HG03378 (cell line): ENCODE measurements around the gene KCNE3.
"Not testable (repeated sequence)": the region's sequence is repeated elsewhere in the genome, so short reads cannot be mapped to it uniquely, and the experiment has no call there.

Source experiments
- ATAC-seq: cut with Tn5 transposase; IDR thresholded peaks from one replicate; pipeline ENCODE4 v1.9.1; 2021; ENCODE audit warnings: mild to moderate bottlenecking, moderate library complexity; ENCODE audit not compliant: unreplicated experiment

The KCNE3 gene

GRCh38 chr11:74444173-74444826 lies 23.0 kb downstream of the KCNE3 start:
- ATAC-seq, result no peak

DNA sequence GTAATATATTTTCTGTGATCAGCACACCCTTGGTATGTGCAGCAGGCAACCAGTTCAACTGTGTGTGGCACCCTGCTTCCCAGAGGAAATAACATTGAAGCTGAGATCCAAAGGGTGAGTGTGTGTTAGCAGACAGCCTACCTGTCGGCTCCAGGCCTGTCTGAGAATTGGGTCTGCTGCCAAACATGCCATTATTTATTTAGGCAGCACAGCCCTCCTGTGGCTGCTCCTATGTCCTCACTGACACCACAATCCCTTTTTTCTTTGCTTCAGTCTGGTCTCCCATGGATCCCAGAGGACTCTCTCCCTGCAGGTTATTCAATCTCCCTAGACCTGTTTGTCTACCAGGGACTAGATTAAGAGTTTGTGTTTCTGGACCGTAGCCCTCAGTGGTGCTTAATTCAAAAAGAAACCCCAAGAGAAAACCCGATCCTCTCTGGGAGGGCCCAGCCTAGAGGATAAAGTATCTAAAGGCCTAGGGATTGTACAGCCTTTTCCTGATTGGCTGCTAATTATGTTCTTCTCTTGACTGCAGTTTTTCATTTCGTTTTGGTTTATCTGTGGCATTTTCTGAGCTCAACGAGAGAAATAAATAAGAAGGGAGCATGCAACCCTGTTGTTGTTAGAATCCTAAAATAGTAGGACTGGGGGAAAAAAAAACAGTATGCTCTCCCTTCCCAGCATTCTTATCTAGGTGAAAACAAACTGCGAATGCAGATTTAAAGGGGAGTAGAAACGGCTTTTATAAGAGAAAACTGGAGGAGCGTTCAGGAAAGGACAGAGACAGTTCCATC lies 24.1 kb downstream of the KCNE3 start:
- no peak for ATAC-seq

DNA sequence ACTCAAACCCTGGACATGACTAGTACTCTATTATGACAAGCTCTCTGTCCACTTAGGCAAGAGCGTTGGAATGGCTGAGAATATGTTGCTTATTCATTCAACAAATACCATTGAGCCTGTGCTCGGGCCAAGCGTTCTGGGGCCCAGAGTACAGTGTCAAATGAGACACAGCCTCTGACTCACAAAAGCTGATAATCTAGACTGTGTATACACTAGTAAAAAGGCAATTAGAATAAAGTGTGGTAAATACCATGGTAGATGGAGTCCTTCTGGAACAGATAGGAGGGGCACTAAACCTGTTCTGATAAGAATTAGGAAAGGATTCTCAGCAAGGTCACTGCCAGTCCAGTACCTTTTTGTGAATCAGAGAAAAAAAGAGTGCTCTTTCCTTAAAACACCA lies 24.7 kb downstream of the KCNE3 start:
- ATAC-seq, result no peak

GRCh38 chr11:74438681-74439080 lies 28.7 kb downstream of the KCNE3 start:
- ATAC-seq, result no peak

DNA sequence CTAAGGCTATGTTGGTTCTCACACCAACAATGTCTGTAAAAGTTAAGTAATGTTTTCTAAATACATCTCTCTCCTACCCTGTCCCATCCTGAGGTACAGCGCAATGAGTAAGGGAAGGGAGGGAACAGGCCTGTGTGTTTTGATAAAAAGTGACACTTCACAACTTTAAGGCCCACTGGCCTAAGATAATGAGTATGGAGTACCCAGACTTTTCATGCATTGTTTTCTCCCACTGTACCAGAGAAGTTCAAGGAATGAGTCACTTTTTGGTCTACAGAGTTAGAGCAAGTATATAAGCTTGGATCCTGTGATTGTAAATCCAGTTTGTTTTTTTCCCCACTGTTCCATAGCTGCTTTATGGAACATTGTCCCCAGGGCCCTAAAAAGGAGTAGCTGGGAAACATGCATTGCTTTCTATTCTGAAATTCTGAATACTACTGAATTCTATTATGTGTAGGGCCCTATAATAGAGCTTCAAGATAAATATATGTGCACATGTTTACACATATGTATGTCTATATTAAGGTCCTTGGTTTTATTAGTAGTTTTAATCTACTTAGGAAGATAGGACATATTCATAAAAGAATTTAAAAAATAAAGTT lies 29.8 kb downstream of the KCNE3 start:
- ATAC-seq, result no peak

DNA sequence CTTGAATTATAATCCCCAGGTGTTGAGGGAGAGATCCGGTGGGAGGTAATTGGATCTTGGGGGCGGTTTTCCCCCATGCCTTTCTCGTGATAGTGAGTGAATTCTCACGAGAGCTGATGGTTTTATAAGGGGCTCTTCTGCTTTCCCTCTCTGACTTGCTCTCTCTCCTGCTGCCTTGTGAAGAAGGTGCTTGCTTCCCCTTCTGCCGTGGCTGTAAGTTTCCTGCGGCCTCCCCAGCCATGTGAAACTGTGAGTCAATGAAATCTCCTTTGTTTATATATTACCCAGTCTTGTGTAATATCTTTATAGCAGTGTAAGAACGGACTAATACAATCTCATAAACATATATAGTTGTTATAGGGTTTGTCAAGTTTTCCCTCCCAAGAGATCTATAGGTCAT lies 32.8 kb downstream of the KCNE3 start:
- no peak for ATAC-seq

DNA sequence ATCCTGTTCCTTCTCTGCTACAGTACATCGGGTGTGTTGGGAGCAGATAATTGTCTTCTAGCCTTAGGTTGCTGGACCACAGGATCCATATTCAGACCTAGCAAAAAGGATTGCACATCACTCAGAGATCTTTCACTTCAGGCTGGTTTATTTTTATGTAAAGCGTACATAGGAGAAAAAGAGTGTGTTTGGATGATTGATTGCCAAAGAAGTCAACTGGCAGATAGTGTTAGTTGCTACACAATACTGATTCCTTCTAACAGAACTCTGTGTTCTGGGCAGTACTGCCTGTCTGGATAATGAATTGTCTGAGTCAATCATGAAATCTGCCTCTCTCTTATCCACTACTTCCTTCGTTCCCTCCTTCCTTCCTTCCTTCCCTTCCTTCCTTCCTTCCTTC lies 38.1 kb downstream of the KCNE3 start:
- ATAC-seq, result no peak

GRCh38 chr11:74427384-74427886 lies 39.9 kb downstream of the KCNE3 start:
- ATAC-seq, result no peak

- no peak for ATAC-seq
Observed at GRCh38 chr11:74425100-74425499, 42.2 kb downstream of the KCNE3 start.

- no peak for ATAC-seq
Observed at GRCh38 chr11:74418509-74418895, 48.8 kb downstream of the KCNE3 start.

DNA sequence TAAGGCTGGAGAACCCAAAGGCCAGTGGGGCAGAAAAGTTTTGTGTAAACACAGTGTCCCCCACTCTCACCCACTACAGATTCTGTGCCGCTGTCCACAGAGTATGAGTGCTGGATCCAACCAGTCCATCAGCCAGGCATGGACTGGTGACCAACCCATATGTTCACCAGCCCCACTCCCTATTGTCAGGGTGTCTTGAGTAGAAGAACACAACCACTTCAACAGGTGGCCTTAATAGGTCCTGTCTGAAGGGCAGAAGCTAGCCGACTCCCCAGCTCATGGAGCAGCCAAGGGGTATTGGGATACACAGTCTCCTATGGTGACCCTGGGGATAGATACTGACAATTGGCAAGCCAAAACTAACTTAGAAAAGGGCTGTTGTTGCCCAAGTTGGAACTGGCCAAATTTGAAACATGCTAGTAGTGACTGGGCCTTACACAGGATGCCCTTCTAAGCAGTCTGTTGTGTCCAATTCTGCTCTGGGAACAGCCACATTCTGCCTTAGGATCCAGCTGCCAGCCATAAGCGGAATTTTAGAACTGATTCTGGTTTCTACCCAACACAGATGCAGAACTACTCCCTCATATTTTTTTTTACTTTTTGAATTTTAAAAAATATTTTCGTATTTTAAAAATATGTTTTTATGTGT lies 49.4 kb downstream of the KCNE3 start:
- ATAC-seq, result no peak

DNA sequence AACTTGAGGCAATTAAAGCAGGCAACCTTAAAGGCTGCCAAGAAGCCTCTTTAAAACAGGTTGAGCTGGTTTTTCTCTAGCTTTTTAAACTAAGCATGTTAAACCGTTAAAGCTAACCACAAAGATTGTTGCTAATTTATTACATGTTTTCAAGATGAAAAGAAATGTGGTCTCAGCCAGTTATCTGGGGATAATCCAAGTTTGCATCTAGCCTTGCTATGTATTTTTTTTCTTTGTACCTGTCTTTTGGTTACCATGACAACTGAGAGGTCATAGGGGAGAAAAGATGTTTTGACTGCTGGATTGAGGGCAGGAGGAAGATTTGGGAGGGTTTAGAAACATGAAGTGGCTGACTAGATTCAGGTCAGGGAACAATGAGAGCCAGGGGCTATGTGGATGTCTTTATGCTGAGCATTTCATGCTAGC lies 50.0 kb downstream of the KCNE3 start:
- no peak for ATAC-seq

DNA sequence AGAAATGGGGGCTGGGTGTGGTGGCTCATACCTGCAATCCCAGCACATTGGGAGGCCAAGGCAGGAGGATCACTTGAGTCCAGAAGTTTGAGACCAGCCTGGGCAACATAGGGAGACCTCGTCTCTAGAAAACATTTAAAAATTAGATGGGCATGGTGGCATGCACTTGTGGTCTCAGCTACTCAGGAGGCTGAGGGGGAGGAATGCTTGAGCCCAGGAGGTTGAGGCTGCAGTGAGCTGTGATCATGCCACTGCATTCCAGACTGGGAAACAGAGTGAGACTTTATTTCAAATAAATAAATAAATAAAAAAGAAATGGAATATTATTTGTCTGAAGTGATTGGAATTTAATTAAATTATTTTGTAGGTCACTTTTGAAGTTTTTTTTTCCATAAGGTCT lies 50.4 kb downstream of the KCNE3 start:
- ATAC-seq, result not testable (repeated sequence)

GRCh38 chr11:74412733-74413359 lies 54.5 kb downstream of the KCNE3 start:
- no peak for ATAC-seq

DNA sequence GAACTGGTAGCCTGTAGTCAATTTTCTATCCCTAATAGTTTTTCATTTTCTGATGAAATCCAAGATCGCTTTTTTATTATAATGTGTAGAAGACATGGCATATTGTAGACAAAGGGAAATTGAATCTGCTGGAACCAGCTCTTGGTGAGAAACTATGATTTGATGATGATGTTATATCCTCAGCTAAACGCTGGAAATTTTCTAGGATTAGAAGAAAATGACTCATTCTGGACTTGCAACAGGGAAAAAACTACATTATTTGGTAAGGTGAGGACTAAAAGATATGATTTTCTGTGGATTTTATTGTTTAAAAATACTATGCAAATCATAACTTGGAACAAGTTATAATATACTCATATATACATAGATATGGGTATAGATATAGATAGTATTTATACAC lies 55.0 kb downstream of the KCNE3 start:
- ATAC-seq, result no peak

- ATAC-seq, result no peak
Observed at GRCh38 chr11:74409633-74410032, 57.7 kb downstream of the KCNE3 start.
